A549 (cell line): ENCODE data around the gene MAGEB1. TPM values are rescaled to one million over a fixed set of nuclear protein-coding genes. Genes with fewer than 3 reads are reported as not detected.
A peak's percentile ranks its signal among the peaks of the same experiment; 100 is the strongest.

Experiments used
- CBX2 ChIP-seq: fragments of 200-600 bp; sonication (generic); IDR thresholded peaks from 2 replicates; pipeline ENCODE4 v1.6.1; 2016; ENCODE audit warnings: low read depth, mild to moderate bottlenecking, borderline replicate concordance
- CHD4 ChIP-seq: fragments of 200-600 bp; sonication (generic); IDR thresholded peaks from 2 replicates; pipeline ENCODE4 v1.6.1; 2016; ENCODE audit warnings: antibody characterized with exemption, mild to moderate bottlenecking, borderline replicate concordance
- CTCF ChIP-seq: fragments of >200 bp; sonication (Bioruptor Twin); formaldehyde crosslinking; IDR thresholded peaks from 3 replicates; pipeline ENCODE4 v1.5.1; 2016
- EHMT2 ChIP-seq: fragments of 200-600 bp; sonication (generic); IDR thresholded peaks from 2 replicates; pipeline ENCODE4 v1.6.1; 2016; ENCODE audit warnings: antibody characterized with exemption, low read depth, mild to moderate bottlenecking, moderate library complexity
- ESRRA ChIP-seq: fragments of 150-350 bp; IDR thresholded peaks from 2 replicates; pipeline ENCODE4 v1.6.1; 2014; ENCODE audit warnings: mild to moderate bottlenecking, low read length, borderline replicate concordance
- FOSL2 ChIP-seq, 2 experiments: fragments of 450-650 bp in 1 of 2; fragments of >200 bp in 1 of 2; sonication (Bioruptor Twin) in 1 of 2; formaldehyde crosslinking; IDR thresholded peaks; 2 replicates each; pipeline versions ENCODE4 v1.5.0 to v1.6.1; 2016 to 2020; ENCODE audit warnings: mild to moderate bottlenecking in 1 of 2, moderate library complexity in 1 of 2
- FOXS1 ChIP-seq: fragments of 250-450 bp; sonication (Bioruptor Pico); IDR thresholded peaks from 2 replicates; pipeline ENCODE4 v1.5.0; 2020; ENCODE audit warnings: mild to moderate bottlenecking, moderate library complexity
- GATA3 ChIP-seq: IDR thresholded peaks from 2 replicates; pipeline ENCODE4 v1.6.1; 2012; ENCODE audit warnings: borderline replicate concordance
- HOXB13 ChIP-seq: fragments of 250-450 bp; sonication (Bioruptor Pico); IDR thresholded peaks from 2 replicates; pipeline ENCODE4 v1.5.0; 2020; ENCODE audit warnings: low read depth, mild to moderate bottlenecking, moderate library complexity
- HOXB5 ChIP-seq: fragments of 250-450 bp; sonication (Bioruptor Pico); IDR thresholded peaks from 2 replicates; pipeline ENCODE4 v1.5.0; 2020; ENCODE audit warnings: mild to moderate bottlenecking, moderate library complexity
- JUN ChIP-seq, 2 experiments: fragments of >200 bp; sonication (Bioruptor Twin); formaldehyde crosslinking; IDR thresholded peaks; 2 replicates in 1 of 2; 3 replicates in 1 of 2; pipeline ENCODE4 v1.6.1; 2016 to 2017
- JUNB ChIP-seq: fragments of >200 bp; sonication (Bioruptor Twin); formaldehyde crosslinking; IDR thresholded peaks from 2 replicates; pipeline ENCODE4 v1.6.1; 2016
- KDM5A ChIP-seq: fragments of 200-600 bp; sonication (generic); IDR thresholded peaks from 2 replicates; pipeline ENCODE4 v1.6.1; 2016; ENCODE audit warnings: antibody characterized with exemption, mild to moderate bottlenecking
- MAX ChIP-seq: IDR thresholded peaks from 2 replicates; pipeline ENCODE4 v1.6.1; 2012
- MAZ ChIP-seq: fragments of 150-350 bp; IDR thresholded peaks from 2 replicates; pipeline ENCODE4 v1.6.1; 2014; ENCODE audit warnings: antibody characterized with exemption, low read depth, low read length, borderline replicate concordance
- MYC ChIP-seq: IDR thresholded peaks from 2 replicates; pipeline ENCODE4 v1.6.1; 2012; ENCODE audit warnings: mild to moderate bottlenecking, inconsistent platforms, low read length, improper control_type of control experiment, borderline replicate concordance
- NFE2L2 ChIP-seq: fragments of 150-350 bp; conservative IDR thresholded peaks from 2 replicates; pipeline ENCODE4 v1.6.1; 2014; ENCODE audit warnings: low read length
- NPAS2 ChIP-seq: fragments of 250-450 bp; sonication (Bioruptor Pico); IDR thresholded peaks from 2 replicates; pipeline ENCODE4 v1.8.0; 2022; ENCODE audit warnings: mild to moderate bottlenecking, moderate library complexity, borderline replicate concordance
- NR3C1 ChIP-seq: fragments of >200 bp; sonication (Bioruptor Twin); formaldehyde crosslinking; IDR thresholded peaks from 3 replicates; pipeline ENCODE4 v1.6.1; 2017
- PHF8 ChIP-seq: fragments of 200-600 bp; sonication (generic); IDR thresholded peaks from 2 replicates; pipeline ENCODE4 v1.6.1; 2016; ENCODE audit warnings: low read depth, mild to moderate bottlenecking, antibody characterized with exemption, moderate library complexity, borderline replicate concordance
- POLR2A ChIP-seq: IDR thresholded peaks from 2 replicates; pipeline ENCODE4 v1.6.1; 2012; ENCODE audit warnings: mild to moderate bottlenecking, low read length
- RARB ChIP-seq: fragments of 250-450 bp; sonication (Bioruptor Pico); IDR thresholded peaks from 2 replicates; pipeline ENCODE4 v1.8.0; 2021; ENCODE audit warnings: mild to moderate bottlenecking, moderate library complexity
- SMC3 ChIP-seq: fragments of >200 bp; sonication (Bioruptor Twin); formaldehyde crosslinking; IDR thresholded peaks from 3 replicates; pipeline ENCODE4 v1.6.1; 2018; ENCODE audit warnings: inconsistent platforms
- SREBF2 ChIP-seq: fragments of 450-650 bp; IDR thresholded peaks from 2 replicates; pipeline ENCODE4 v1.6.1; 2014; ENCODE audit warnings: mild to moderate bottlenecking, moderate library complexity
- TFCP2L1 ChIP-seq: fragments of 250-450 bp; sonication (Bioruptor Pico); IDR thresholded peaks from 2 replicates; pipeline ENCODE4 v1.5.0; 2021; ENCODE audit warnings: mild to moderate bottlenecking
- ZFP36 ChIP-seq: fragments of 450-650 bp; IDR thresholded peaks from 2 replicates; pipeline ENCODE4 v1.6.1; 2014; ENCODE audit warnings: borderline replicate concordance; ENCODE audit not compliant: partially characterized antibody
- ZNF302 ChIP-seq: fragments of 250-450 bp; sonication (Bioruptor Pico); IDR thresholded peaks from 2 replicates; pipeline ENCODE4 v1.9.0; 2021; ENCODE audit warnings: inconsistent platforms, mild to moderate bottlenecking, moderate library complexity
- polyA plus RNA-seq, 4 experiments: library from polyadenylated mRNA; depleted of rRNA in 3 of 4; stranded (reverse); fragments of >200 nt; fragmentation: RNase III in 1 of 4; extraction: RNeasy Plus Mini Kit Qiagen cat#74134 plus additional on column Dnase treatment in 1 of 4; gene quantifications; 2 replicates in 3 of 4; 3 replicates in 1 of 4; pipeline ENCODE4 v1.2.3, GENCODE V29; 2011 to 2017
- TF ChIP-seq, protein P1 (sequence below): fragments of 450-650 bp; IDR thresholded peaks from 2 replicates; pipeline ENCODE4 v1.6.1; 2014; ENCODE audit warnings: antibody characterized with exemption

Gene MAGEB1
- polyA plus RNA-seq, 2 of the 4 experiments (the other 2 are of a cell fraction), result not detected

- TF ChIP-seq RARB (CRISPR knock-in tag) (no peak), EHMT2 (no peak), PHF8 (no peak), SMC3 (no peak), CBX2 (no peak), MAX (peak; percentile 62), MAZ (no peak), NR3C1 (no peak), CTCF (no peak), KDM5A (no peak), MYC (no peak), FOSL2 (IDR thresholded peaks at IDR 0.05) (peak; percentile 97), FOSL2 (CRISPR knock-in tag; IDR thresholded peaks at IDR 0.05) (peak; percentile 100), FOXS1 (CRISPR knock-in tag) (no peak), TFCP2L1 (no peak), HOXB5 (CRISPR knock-in tag) (no peak), HOXB13 (CRISPR knock-in tag) (no peak), NFE2L2 (peak; percentile 96), JUN (IDR thresholded peaks at IDR 0.05) (peak; percentile 60 to 63; a peak in 2 of 5 replicates), GATA3 (peak; percentile 60; the same call in 1 of the 2 replicates), ESRRA (no peak), CHD4 (no peak), ZNF302 (no peak), POLR2A (no peak), NPAS2 (CRISPR knock-in tag) (no peak), SREBF2 (no peak), JUNB (peak; percentile 96), ZFP36 (no peak)
- TF ChIP-seq, protein P1, sequence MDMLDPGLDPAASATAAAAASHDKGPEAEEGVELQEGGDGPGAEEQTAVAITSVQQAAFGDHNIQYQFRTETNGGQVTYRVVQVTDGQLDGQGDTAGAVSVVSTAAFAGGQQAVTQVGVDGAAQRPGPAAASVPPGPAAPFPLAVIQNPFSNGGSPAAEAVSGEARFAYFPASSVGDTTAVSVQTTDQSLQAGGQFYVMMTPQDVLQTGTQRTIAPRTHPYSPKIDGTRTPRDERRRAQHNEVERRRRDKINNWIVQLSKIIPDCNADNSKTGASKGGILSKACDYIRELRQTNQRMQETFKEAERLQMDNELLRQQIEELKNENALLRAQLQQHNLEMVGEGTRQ, result no peak
- TF ChIP-seq, all 56 proteins: peak for 12
These were observed 36.7 kb downstream of the MAGEB1 start (continued) for GRCh38 chrX:30283456-30284200.
